CD4-positive, CD25-positive, alpha-beta regulatory T cell (primary cell): ENCODE data around the gene TMEM164. TPM values are rescaled to one million over a fixed set of nuclear protein-coding genes. Genes with fewer than 3 reads are reported as not detected.

Source experiments
- ATAC-seq, 2 donors: fragments of 150-1000 bp; cut with Tn5 transposase; one replicate each; pipeline ENCODE4 v1.10.0; 2021; ENCODE audit warnings: low read depth in 2 of 2, moderate number of reproducible peaks in 2 of 2, moderate library complexity in 1 of 2
- DNase-seq, 3 donors: peaks; one replicate each; pipeline versions ENCODE4 v3.0.0 to v3.0.0-alpha.2; 2012 to 2022; ENCODE audit warnings: mixed read lengths in 1 of 3
- H3K27ac ChIP-seq: one replicate; pipeline ENCODE4 v1.7.0; 2013; ENCODE audit warnings: mild to moderate bottlenecking, low read length; ENCODE audit not compliant: insufficient read depth, poor library complexity, severe bottlenecking
- H3K27me3 ChIP-seq: one replicate; pipeline ENCODE4 v1.7.0; 2013; ENCODE audit warnings: low read length; ENCODE audit not compliant: control insufficient read depth, insufficient read depth
- H3K36me3 ChIP-seq: one replicate; pipeline ENCODE4 v1.7.0; 2013; ENCODE audit warnings: mild to moderate bottlenecking, low read length, moderate library complexity; ENCODE audit not compliant: control insufficient read depth, insufficient read depth
- H3K4me1 ChIP-seq: 2 replicates; pipeline ENCODE4 v1.7.0; 2013; ENCODE audit warnings: mild to moderate bottlenecking, low read length; ENCODE audit not compliant: insufficient read depth, control insufficient read depth, poor library complexity, severe bottlenecking
- H3K4me3 ChIP-seq: one replicate; pipeline ENCODE4 v1.7.0; 2013; ENCODE audit warnings: low read depth, mild to moderate bottlenecking, low read length, moderate library complexity
- H3K9me3 ChIP-seq, 2 experiments: 1 replicate in 1 of 2; 2 replicates in 1 of 2; pipeline ENCODE4 v1.7.0; 2013; ENCODE audit warnings: low read length in 2 of 2, mild to moderate bottlenecking in 1 of 2, moderate library complexity in 1 of 2; ENCODE audit not compliant: control insufficient read depth in 2 of 2
- H3K27ac Mint-ChIP-seq, 3 donors: one replicate each; pipeline ENCODE4 v1.8.0; 2020 to 2022; ENCODE audit warnings: mild to moderate bottlenecking in 3 of 3, mixed read lengths in 3 of 3, moderate library complexity in 2 of 3
- H3K27me3 Mint-ChIP-seq: one replicate; pipeline ENCODE4 v1.8.0; 2022; ENCODE audit warnings: mild to moderate bottlenecking, mixed read lengths
- H3K36me3 Mint-ChIP-seq: one replicate; pipeline ENCODE4 v1.8.0; 2020; ENCODE audit warnings: mixed read lengths
- H3K4me1 Mint-ChIP-seq, 4 donors: one replicate each; pipeline ENCODE4 v1.8.0; 2020 to 2022; ENCODE audit warnings: mixed read lengths in 4 of 4, mild to moderate bottlenecking in 1 of 4
- H3K4me3 Mint-ChIP-seq, 4 donors: one replicate each; pipeline ENCODE4 v1.8.0; 2020 to 2022; ENCODE audit warnings: mild to moderate bottlenecking in 4 of 4, mixed read lengths in 4 of 4, moderate library complexity in 3 of 4
- H3K9me3 Mint-ChIP-seq, 7 donors: one replicate each; pipeline ENCODE4 v1.8.0; 2020 to 2022; ENCODE audit warnings: mixed read lengths in 7 of 7, mild to moderate bottlenecking in 3 of 7, moderate library complexity in 2 of 7
- polyA plus RNA-seq, 4 donors: library from polyadenylated mRNA; unstranded; fragments of 300-500 nt; fragmentation: Illumina TruSeq; gene quantifications; one replicate each; pipeline ENCODE4 v1.2.3, GENCODE V29; 2021
- total RNA-seq: library from RNA; stranded (reverse); gene quantifications from one replicate; pipeline ENCODE4 v1.2.3, GENCODE V29; 2022

TMEM164 gene
- total and polyA plus RNA-seq, 5 donors from 2014 or later, result 0.60 to 25.2 (median 1.0) TPM

GRCh38 chrX:110044346-110045249 lies 41.7 kb downstream of the TMEM164 start:
- DNase-seq (no peak), ATAC-seq (no peak)
- H3K4me1 Mint-ChIP-seq, result peaks cover 0 to 24% (median 20%) of the 10 kb centered on the region in 4 donors
- Histone ChIP-seq H3K4me3 (no peak overlapping the region), H3K27ac (no peak overlapping the region), H3K9me3 (no peaks in the 10 kb centered on the region), H3K36me3 (no peaks in the 10 kb centered on the region), H3K4me1 (no peaks in the 10 kb centered on the region), H3K27me3 (no peaks in the 10 kb centered on the region)
- H3K27me3 Mint-ChIP-seq, result no peaks in the 10 kb centered on the region
- no peaks in the 10 kb centered on the region for H3K9me3 Mint-ChIP-seq
- H3K4me3 Mint-ChIP-seq, result no peak overlapping the region
- H3K27ac Mint-ChIP-seq, result no peak overlapping the region
- no peaks in the 10 kb centered on the region for H3K36me3 Mint-ChIP-seq

GRCh38 chrX:110045421-110045820 lies 42.5 kb downstream of the TMEM164 start:
- Mint-ChIP-seq H3K4me3 (peak overlapping the region in 1 of 4 donors; percentile 27), H3K27me3 (no peaks in the 10 kb centered on the region), H3K4me1 (peaks cover 0 to 20% (median 19%) of the 10 kb centered on the region in 4 donors), H3K36me3 (no peaks in the 10 kb centered on the region), H3K9me3 (no peaks in the 10 kb centered on the region), H3K27ac (peak overlapping the region in 1 of 3 donors; percentile 83)
- H3K36me3 ChIP-seq, result no peaks in the 10 kb centered on the region
- no peak overlapping the region for H3K27ac ChIP-seq
- ATAC-seq, result no peak
- DNase-seq, result no peak
- no peaks in the 10 kb centered on the region for H3K27me3 ChIP-seq
- H3K9me3 ChIP-seq, result no peaks in the 10 kb centered on the region
- H3K4me3 ChIP-seq, result no peak overlapping the region
- H3K4me1 ChIP-seq, result no peaks in the 10 kb centered on the region

- Histone ChIP-seq H3K36me3 (no peaks in the 10 kb centered on the region), H3K4me1 (no peaks in the 10 kb centered on the region), H3K4me3 (no peak overlapping the region), H3K27ac (no peak overlapping the region), H3K27me3 (no peaks in the 10 kb centered on the region), H3K9me3 (no peaks in the 10 kb centered on the region)
- Mint-ChIP-seq H3K36me3 (no peaks in the 10 kb centered on the region), H3K4me3 (no peak overlapping the region), H3K9me3 (no peaks in the 10 kb centered on the region), H3K27ac (no peak overlapping the region), H3K27me3 (no peaks in the 10 kb centered on the region), H3K4me1 (peaks cover 0 to 20% (median 19%) of the 10 kb centered on the region in 4 donors)
- DNase-seq (no peak), ATAC-seq (no peak)
These were observed 43.1 kb downstream of the TMEM164 start for GRCh38 chrX:110046001-110046400.

- Mint-ChIP-seq H3K4me3 (no peak overlapping the region), H3K9me3 (no peaks in the 10 kb centered on the region), H3K27me3 (no peaks in the 10 kb centered on the region), H3K36me3 (no peaks in the 10 kb centered on the region), H3K4me1 (peaks cover 0 to 19% (median 19%) of the 10 kb centered on the region in 4 donors), H3K27ac (no peak overlapping the region)
- no peaks in the 10 kb centered on the region for H3K4me1 ChIP-seq
- no peaks in the 10 kb centered on the region for H3K9me3 ChIP-seq
- ATAC-seq (no peak), DNase-seq (no peak)
- no peak overlapping the region for H3K4me3 ChIP-seq
- H3K36me3 ChIP-seq, result no peaks in the 10 kb centered on the region
- H3K27me3 ChIP-seq, result no peaks in the 10 kb centered on the region
- no peak overlapping the region for H3K27ac ChIP-seq
These were observed 44.1 kb downstream of the TMEM164 start for GRCh38 chrX:110046971-110047370.

- ATAC-seq, result no peak
- no peaks in the 10 kb centered on the region for H3K9me3 Mint-ChIP-seq
- no peaks in the 10 kb centered on the region for H3K9me3 ChIP-seq
- no peaks in the 10 kb centered on the region for H3K4me1 ChIP-seq
- no peaks in the 10 kb centered on the region for H3K27me3 ChIP-seq
- H3K4me1 Mint-ChIP-seq, result peaks cover 0 to 11% (median 7%) of the 10 kb centered on the region in 4 donors
- H3K4me3 Mint-ChIP-seq, result no peak overlapping the region
- H3K27me3 Mint-ChIP-seq, result no peaks in the 10 kb centered on the region
- peaks cover 3% of the 10 kb centered on the region for H3K36me3 ChIP-seq
- no peaks in the 10 kb centered on the region for H3K36me3 Mint-ChIP-seq
- no peak for DNase-seq
- no peak overlapping the region for H3K27ac ChIP-seq
- H3K27ac Mint-ChIP-seq, result no peak overlapping the region
- no peak overlapping the region for H3K4me3 ChIP-seq
These were observed 46.2 kb downstream of the TMEM164 start for GRCh38 chrX:110049096-110049495.

GRCh38 chrX:110050386-110050785 lies 47.5 kb downstream of the TMEM164 start:
- H3K27ac ChIP-seq, result no peak overlapping the region
- no peaks in the 10 kb centered on the region for H3K4me1 ChIP-seq
- ATAC-seq (no peak), DNase-seq (no peak)
- H3K36me3 Mint-ChIP-seq, result peaks cover 5% of the 10 kb centered on the region
- no peak overlapping the region for H3K4me3 ChIP-seq
- peaks cover 0 to 1% (median 0%) of the 10 kb centered on the region in 7 donors for H3K9me3 Mint-ChIP-seq
- H3K4me3 Mint-ChIP-seq, result no peak overlapping the region
- no peaks in the 10 kb centered on the region for H3K27me3 ChIP-seq
- H3K27ac Mint-ChIP-seq, result no peak overlapping the region
- no peaks in the 10 kb centered on the region for H3K27me3 Mint-ChIP-seq
- no peaks in the 10 kb centered on the region for H3K9me3 ChIP-seq
- peaks cover 6% of the 10 kb centered on the region for H3K36me3 ChIP-seq
- H3K4me1 Mint-ChIP-seq, result peaks cover 0 to 10% (median 2%) of the 10 kb centered on the region in 4 donors

- no peak overlapping the region for H3K4me3 ChIP-seq
- H3K9me3 Mint-ChIP-seq, result peaks cover 0 to 1% (median 0%) of the 10 kb centered on the region in 7 donors
- peaks cover 0 to 13% (median 5%) of the 10 kb centered on the region in 4 donors for H3K4me1 Mint-ChIP-seq
- H3K4me3 Mint-ChIP-seq, result no peak overlapping the region
- H3K27me3 ChIP-seq, result no peaks in the 10 kb centered on the region
- no peaks in the 10 kb centered on the region for H3K4me1 ChIP-seq
- no peaks in the 10 kb centered on the region for H3K9me3 ChIP-seq
- no peak overlapping the region for H3K27ac Mint-ChIP-seq
- H3K36me3 ChIP-seq, result peaks cover 6% of the 10 kb centered on the region
- DNase-seq (no peak), ATAC-seq (no peak)
- no peak overlapping the region for H3K27ac ChIP-seq
- H3K36me3 Mint-ChIP-seq, result peaks cover 9% of the 10 kb centered on the region
- H3K27me3 Mint-ChIP-seq, result no peaks in the 10 kb centered on the region
These were observed 48.0 kb downstream of the TMEM164 start for GRCh38 chrX:110050901-110051300.

- Histone ChIP-seq H3K27ac (no peak overlapping the region), H3K36me3 (peaks cover 6% of the 10 kb centered on the region), H3K4me1 (no peaks in the 10 kb centered on the region), H3K4me3 (no peak overlapping the region), H3K9me3 (no peaks in the 10 kb centered on the region), H3K27me3 (no peaks in the 10 kb centered on the region)
- peaks cover 0 to 1% (median 0%) of the 10 kb centered on the region in 7 donors for H3K9me3 Mint-ChIP-seq
- ATAC-seq, result no peak
- peaks cover 0 to 16% (median 9%) of the 10 kb centered on the region in 4 donors for H3K4me1 Mint-ChIP-seq
- H3K27ac Mint-ChIP-seq, result no peak overlapping the region
- no peak for DNase-seq
- no peaks in the 10 kb centered on the region for H3K27me3 Mint-ChIP-seq
- H3K4me3 Mint-ChIP-seq, result no peak overlapping the region
- H3K36me3 Mint-ChIP-seq, result peaks cover 12% of the 10 kb centered on the region
These were observed 48.6 kb downstream of the TMEM164 start for GRCh38 chrX:110051559-110051958.
